Upper lobe of left lung (tissue), 6 donors: ENCODE measurements around the gene PECR. TPM values are rescaled to one million over a fixed set of nuclear protein-coding genes. Genes with fewer than 3 reads are reported as not detected.
A peak's percentile ranks its signal among the peaks of the same experiment; 100 is the strongest.

ENCODE experiments used
- ATAC-seq, 2 donors: fragments of 200-7000 bp; cut with Tn5 transposase; one replicate each; pipeline ENCODE4 v1.9.1; 2022; ENCODE audit warnings: mild to moderate bottlenecking in 2 of 2, moderate library complexity in 2 of 2; ENCODE audit not compliant: low FRiP score in 2 of 2
- DNase-seq, 2 donors: peaks; one replicate each; pipeline ENCODE4 v3.0.0-alpha.2; 2019 to 2020
- H3K27ac ChIP-seq, 4 donors: fragments of 200-600 bp; sonication (generic); one replicate each; pipeline ENCODE4 v1.5.1; 2016 to 2019
- H3K27me3 ChIP-seq, 4 donors: fragments of 200-600 bp; sonication (generic); one replicate each; pipeline ENCODE4 v1.5.1; 2017 to 2019
- H3K36me3 ChIP-seq, 4 donors: fragments of 200-600 bp; sonication (generic); one replicate each; pipeline ENCODE4 v1.5.1; 2016 to 2019
- H3K4me1 ChIP-seq, 4 donors: fragments of 200-600 bp; sonication (generic); one replicate each; pipeline ENCODE4 v1.5.1; 2018 to 2019
- H3K4me3 ChIP-seq, 4 donors: fragments of 200-600 bp; sonication (generic); one replicate each; pipeline ENCODE4 v1.5.1; 2017 to 2019; ENCODE audit warnings: mild to moderate bottlenecking in 2 of 4, moderate library complexity in 1 of 4
- H3K9me3 ChIP-seq, 4 donors: fragments of 200-600 bp; sonication (generic); one replicate each; pipeline ENCODE4 v1.5.1; 2018 to 2019
- CTCF ChIP-seq, 6 experiments: fragments of 450-650 bp in 4 of 6; fragments of 200-600 bp in 2 of 6; sonication (generic) in 2 of 6; IDR thresholded peaks; one replicate each; pipeline ENCODE4 v1.5.1; 2016 to 2019; ENCODE audit warnings: antibody characterized with exemption in 6 of 6
- EP300 ChIP-seq, 4 donors: sonication (generic); formaldehyde crosslinking; IDR thresholded peaks; one replicate each; pipeline ENCODE4 v1.5.1; 2017; ENCODE audit warnings: antibody characterized with exemption in 4 of 4, control low read depth in 2 of 4
- POLR2A ChIP-seq, 4 donors: fragments of 450-650 bp; IDR thresholded peaks; one replicate each; pipeline ENCODE4 v1.5.1; 2016 to 2017; ENCODE audit warnings: antibody characterized with exemption in 4 of 4, mild to moderate bottlenecking in 2 of 4
- POLR2AphosphoS5 ChIP-seq, 2 donors: sonication (generic); formaldehyde crosslinking; IDR thresholded peaks; one replicate each; pipeline ENCODE4 v1.5.1; 2017; ENCODE audit warnings: antibody characterized with exemption in 2 of 2
- WGBS, 2 donors: methylation state at CpG; one replicate each; pipeline ENCODE4 v1.1.5; 2017 to 2018; 5-methylcytosine and 5-hydroxymethylcytosine counted together
- total RNA-seq, 6 donors: library from RNA; depleted of rRNA in 4 of 6; stranded (reverse); fragments of >200 nt in 4 of 6; gene quantifications; one replicate each; pipeline versions ENCODE4 v1.1.0 to v1.2.1, GENCODE V29; 2016 to 2021
- donor health status: DM: no; HTN: no; CAD: no; lungs with moderate emphysema.
- donor health status: DM: no; HTN: yes; CAD: no; lungs with severe emphysema.

The PECR gene
- total RNA-seq, 6 donors from 2014 or later = 11.9 to 39.8 (median 20.3) TPM

GRCh38 chr2:216086207-216086893 lies 4.7 kb upstream of the PECR start:
- no peak for TF ChIP-seq EP300 (IDR thresholded peaks at IDR 0.05)
- TF ChIP-seq POLR2A (IDR thresholded peaks at IDR 0.05) = no peak
- no peak for TF ChIP-seq CTCF (IDR thresholded peaks at IDR 0.05)
- TF ChIP-seq POLR2AphosphoS5 (IDR thresholded peaks at IDR 0.05) = no peak
- 92 to 95% methylated on average over 2 of the region's 2 CpGs for WGBS, 2 donors
- Histone ChIP-seq H3K36me3 (no peaks in the 10 kb centered on the region), H3K4me3 (no peak overlapping the region), H3K27ac (no peak overlapping the region), H3K9me3 (no peaks in the 10 kb centered on the region), H3K27me3 (no peaks in the 10 kb centered on the region), H3K4me1 (peaks cover under 1 to 10% (median 4%) of the 10 kb centered on the region in 4 donors)
- no peak for DNase-seq
- no peak for ATAC-seq

- Histone ChIP-seq H3K9me3 (no peaks in the 10 kb centered on the region), H3K4me1 (peaks cover 10 to 24% (median 13%) of the 10 kb centered on the region in 4 donors), H3K27me3 (no peaks in the 10 kb centered on the region), H3K4me3 (no peak overlapping the region), H3K27ac (peak overlapping the region in 1 of 4 donors; percentile 36), H3K36me3 (no peaks in the 10 kb centered on the region)
- TF ChIP-seq POLR2A (IDR thresholded peaks at IDR 0.05) (no peak), CTCF (IDR thresholded peaks at IDR 0.05) (no peak), EP300 (IDR thresholded peaks at IDR 0.05) (no peak), POLR2AphosphoS5 (IDR thresholded peaks at IDR 0.05) (no peak)
- ATAC-seq (no peak), DNase-seq (no peak)
- WGBS, 2 donors = 48 to 55% methylated on average over 3 of the region's 3 CpGs
These were observed 2.9 kb upstream of the PECR start for GRCh38 chr2:216084547-216084946.

GRCh38 chr2:216083464-216084281 lies 2.1 kb upstream of the PECR start:
- Histone ChIP-seq H3K9me3 (no peaks in the 10 kb centered on the region), H3K27ac (no peak overlapping the region), H3K4me1 (peaks cover 10 to 24% (median 15%) of the 10 kb centered on the region in 4 donors), H3K36me3 (no peaks in the 10 kb centered on the region), H3K27me3 (no peaks in the 10 kb centered on the region), H3K4me3 (no peak overlapping the region)
- DNase-seq (no peak), ATAC-seq (no peak)
- no peak for TF ChIP-seq EP300 (IDR thresholded peaks at IDR 0.05)
- no peak for TF ChIP-seq POLR2A (IDR thresholded peaks at IDR 0.05)
- TF ChIP-seq POLR2AphosphoS5 (IDR thresholded peaks at IDR 0.05) = no peak
- TF ChIP-seq CTCF (IDR thresholded peaks at IDR 0.05) = no peak
- WGBS, 2 donors = 91 to 92% methylated on average over 11 of the region's 11 CpGs

- TF ChIP-seq EP300 (IDR thresholded peaks at IDR 0.05) (no peak), POLR2AphosphoS5 (IDR thresholded peaks at IDR 0.05) (no peak), POLR2A (IDR thresholded peaks at IDR 0.05) (no peak), CTCF (IDR thresholded peaks at IDR 0.05) (no peak)
- H3K27me3 ChIP-seq = no peaks in the 10 kb centered on the region
- no peaks in the 10 kb centered on the region for H3K36me3 ChIP-seq
- DNase-seq = peak in 1 of 2 donors; percentile 68
- WGBS, 2 donors = 65 to 74% methylated on average over 3 of the region's 3 CpGs
- peaks cover 10 to 24% (median 22%) of the 10 kb centered on the region in 4 donors for H3K4me1 ChIP-seq
- no peaks in the 10 kb centered on the region for H3K9me3 ChIP-seq
- H3K4me3 ChIP-seq = peak overlapping the region in 1 of 4 donors; percentile 58
- H3K27ac ChIP-seq = no peak overlapping the region
- peak in 1 of 2 donors; percentile 58 for ATAC-seq
These were observed 1.2 kb upstream of the PECR start for GRCh38 chr2:216082805-216083204.
